ENCODE data around the gene SSBP3.

- TF ChIP-seq, protein P1, sequence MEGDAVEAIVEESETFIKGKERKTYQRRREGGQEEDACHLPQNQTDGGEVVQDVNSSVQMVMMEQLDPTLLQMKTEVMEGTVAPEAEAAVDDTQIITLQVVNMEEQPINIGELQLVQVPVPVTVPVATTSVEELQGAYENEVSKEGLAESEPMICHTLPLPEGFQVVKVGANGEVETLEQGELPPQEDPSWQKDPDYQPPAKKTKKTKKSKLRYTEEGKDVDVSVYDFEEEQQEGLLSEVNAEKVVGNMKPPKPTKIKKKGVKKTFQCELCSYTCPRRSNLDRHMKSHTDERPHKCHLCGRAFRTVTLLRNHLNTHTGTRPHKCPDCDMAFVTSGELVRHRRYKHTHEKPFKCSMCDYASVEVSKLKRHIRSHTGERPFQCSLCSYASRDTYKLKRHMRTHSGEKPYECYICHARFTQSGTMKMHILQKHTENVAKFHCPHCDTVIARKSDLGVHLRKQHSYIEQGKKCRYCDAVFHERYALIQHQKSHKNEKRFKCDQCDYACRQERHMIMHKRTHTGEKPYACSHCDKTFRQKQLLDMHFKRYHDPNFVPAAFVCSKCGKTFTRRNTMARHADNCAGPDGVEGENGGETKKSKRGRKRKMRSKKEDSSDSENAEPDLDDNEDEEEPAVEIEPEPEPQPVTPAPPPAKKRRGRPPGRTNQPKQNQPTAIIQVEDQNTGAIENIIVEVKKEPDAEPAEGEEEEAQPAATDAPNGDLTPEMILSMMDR (IDR thresholded peaks at IDR 0.05) = no peak
- TF ChIP-seq POLR2A (IDR thresholded peaks at IDR 0.05) = no peak
Measured at GRCh38 chr1:54429838-54430237, 23.6 kb upstream of the SSBP3 start.
